DMS79 treated with DMSO at 0.1 percent for 48 hours (cell line): ENCODE data around the gene NUCKS1.

Source experiments
- DNase-seq: peaks from one replicate; lab custom pipeline; 2025; lab: John Stamatoyannopoulos, UW

The NUCKS1 gene

GRCh38 chr1:205668951-205669340, 81.0 kb downstream of the NUCKS1 start:
- no peak for DNase-seq

- no peak for DNase-seq
Observed at GRCh38 chr1:205667909-205668643, 81.9 kb downstream of the NUCKS1 start.

GRCh38 chr1:205666372-205667166, 83.4 kb downstream of the NUCKS1 start:
- DNase-seq = no peak

GRCh38 chr1:205665201-205666045, 84.6 kb downstream of the NUCKS1 start:
- DNase-seq = peak; percentile 59

- DNase-seq = peak; percentile 47
Observed at GRCh38 chr1:205664399-205665017, 85.5 kb downstream of the NUCKS1 start.

GRCh38 chr1:205663286-205663936, 86.6 kb downstream of the NUCKS1 start:
- no peak for DNase-seq
